Measurements from ENCODE around the gene PRPF8. TPM values are rescaled to one million over a fixed set of nuclear protein-coding genes. Genes with fewer than 3 reads are reported as not detected.
"Not testable (repeated sequence)": the region's sequence is repeated elsewhere in the genome, so short reads cannot be mapped to it uniquely, and the experiment has no call there.

The PRPF8 gene
- total and polyA plus RNA-seq, 3 donors from 2014 or later, result 307 to 325 (median 315) TPM

GRCh38 chr17:1726626-1727257, 42.1 kb upstream of the PRPF8 start:
- intact Hi-C loops (cut with DNase I; ENCODE audit: low total_unique reads), result no loop called here
- 76 to 78% methylated on average over 2 to 18 of the region's 18 CpGs for WGBS, 2 donors
- no peak for DNase-seq
- H3K9me3 ChIP-seq, result no peaks in the 10 kb centered on the region
- peaks cover 51% of the 10 kb centered on the region for H3K4me1 ChIP-seq
- H3K27me3 ChIP-seq, result no peaks in the 10 kb centered on the region
- H3K4me3 ChIP-seq, result no peak overlapping the region
- H3K36me3 ChIP-seq (ENCODE audit: low read depth, missing control alignments), result no peaks in the 10 kb centered on the region
- H3K27ac ChIP-seq, result no peak overlapping the region
- TF ChIP-seq POLR2A (IDR thresholded peaks at IDR 0.05), result no peak
- TF ChIP-seq CTCF (IDR thresholded peaks at IDR 0.05), result no peak

- no peak for DNase-seq
- WGBS, 2 donors, result 77 to 88% methylated on average over 31 to 54 of the region's 54 CpGs
- peaks cover 46% of the 10 kb centered on the region for H3K4me1 ChIP-seq
- no peaks in the 10 kb centered on the region for H3K27me3 ChIP-seq
- no peaks in the 10 kb centered on the region for H3K9me3 ChIP-seq
- TF ChIP-seq POLR2A (IDR thresholded peaks at IDR 0.05), result no peak
- TF ChIP-seq CTCF (IDR thresholded peaks at IDR 0.05), result no peak
- peak overlapping the region in 1 of 2 donors; percentile 66 for H3K4me3 ChIP-seq
- intact Hi-C loops (cut with DNase I; ENCODE audit: low total_unique reads), result no loop called here
- H3K27ac ChIP-seq, result peak overlapping the region in 1 of 2 donors; percentile 68
- H3K36me3 ChIP-seq (ENCODE audit: low read depth, missing control alignments), result no peaks in the 10 kb centered on the region
These were observed 41.2 kb upstream of the PRPF8 start for GRCh38 chr17:1725642-1726511.

- H3K4me1 ChIP-seq, result peaks cover 43% of the 10 kb centered on the region
- peak overlapping the region; percentile 68 to 90 for H3K27ac ChIP-seq
- intact Hi-C loops (cut with DNase I; ENCODE audit: low total_unique reads), result no loop called here
- WGBS, 2 donors, result 0 to 24% methylated on average over 2 to 39 of the region's 51 CpGs
- H3K4me3 ChIP-seq, result peak overlapping the region; percentile 66 to 72
- no peak for DNase-seq
- no peaks in the 10 kb centered on the region for H3K36me3 ChIP-seq (ENCODE audit: low read depth, missing control alignments)
- no peaks in the 10 kb centered on the region for H3K27me3 ChIP-seq
- no peak for TF ChIP-seq POLR2A (IDR thresholded peaks at IDR 0.05)
- no peak for TF ChIP-seq CTCF (IDR thresholded peaks at IDR 0.05)
- no peaks in the 10 kb centered on the region for H3K9me3 ChIP-seq
These were observed 40.4 kb upstream of the PRPF8 start for GRCh38 chr17:1724869-1725641.

GRCh38 chr17:1724351-1724868, 39.7 kb upstream of the PRPF8 start, which contains the start of gene WDR81:
Gene WDR81, plus strand, starts transcription at chr17:1724704. Its CDS starts 256 bp downstream, at chr17:1724960.
- Histone ChIP-seq H3K4me3 (peak within 1 kb of the TSS; percentile 66 to 72), H3K36me3 (ENCODE audit: low read depth, missing control alignments) (no peaks in the 10 kb centered on the region), H3K27me3 (no peaks in the 10 kb centered on the region), H3K9me3 (no peaks in the 10 kb centered on the region), H3K4me1 (peaks cover 37% of the 10 kb centered on the region), H3K27ac (peak within 1 kb of the TSS; percentile 68 to 90)
- DNase-seq, result peak; percentile 96
- TF ChIP-seq CTCF (IDR thresholded peaks at IDR 0.05) (no peak), POLR2A (IDR thresholded peaks at IDR 0.05) (no peak)
- intact Hi-C loops (cut with DNase I; ENCODE audit: low total_unique reads), result no loop called here
- 1 to 3% methylated on average over 10 to 29 of the region's 57 CpGs for WGBS, 2 donors

GRCh38 chr17:1722022-1722421, 37.4 kb upstream of the PRPF8 start:
- intact Hi-C loops (cut with DNase I; ENCODE audit: low total_unique reads); H3K36me3 ChIP-seq (ENCODE audit: low read depth, missing control alignments); H3K9me3 ChIP-seq; H3K27me3 ChIP-seq; DNase-seq; H3K27ac ChIP-seq; H3K4me3 ChIP-seq: not testable (repeated sequence)
- H3K4me1 ChIP-seq, result peaks cover 40% of the 10 kb centered on the region
- 95 to 96% methylated on average over 8 of the region's 8 CpGs for WGBS, 2 donors
